ENCODE data around the gene CDH4. TPM values are rescaled to one million over a fixed set of nuclear protein-coding genes. Genes with fewer than 3 reads are reported as not detected.

CDH4 gene
- total and polyA plus RNA-seq, 2 donors (not counting 3 experiments of a cell fraction or from before 2014, with no cell fraction given): 0.17 to 0.51 TPM

GRCh38 chr20:61284752-61285151 lies 32.7 kb downstream of the CDH4 start:
- no peak for DNase-seq (ENCODE audit: low read depth, low spot score)
- intact Hi-C loops (cut with micrococcal nuclease): no loop called here
- no peak overlapping the region for H3K4me2 ChIP-seq (ENCODE audit: insufficient read depth, low read length)
- H3K9me1 ChIP-seq (replicated peaks; ENCODE audit: control insufficient read depth, extremely low read depth, insufficient read depth, low read length): no peaks in the 10 kb centered on the region
- peaks cover 17% of the 10 kb centered on the region for H3K9me3 ChIP-seq (replicated peaks; ENCODE audit: control insufficient read depth, insufficient read depth, low read length)
- FAIRE-seq: no peak
- H3K4me1 ChIP-seq (ENCODE audit: control insufficient read depth, extremely low read depth, insufficient read depth, low read length): no peaks in the 10 kb centered on the region
- no peaks in the 10 kb centered on the region for H3K36me3 ChIP-seq (ENCODE audit: control insufficient read depth in 2 of 2, extremely low read depth in 1 of 2, insufficient read depth in 2 of 2, low read length in 2 of 2)
- no TSS peak for BruUV-seq (replicated peaks)
- no peak overlapping the region for H3K9ac ChIP-seq (replicated peaks; ENCODE audit: extremely low read depth, insufficient read depth, low read length)
- ChIA-PET POLR2A (no interaction called here), CTCF (no interaction called here)
- H3K27me3 ChIP-seq (ENCODE audit: control insufficient read depth in 2 of 2, insufficient read depth in 2 of 2, low read length in 2 of 2): no peaks in the 10 kb centered on the region
- dilution Hi-C loops (cut with MboI; ENCODE audit: extremely low pct_ligation_motif_present, low sequenced_read_pairs): no loop called here
- TF ChIP-seq MAX (IDR thresholded peaks at IDR 0.05; ENCODE audit: insufficient read depth, insufficient read length): no peak
- no peak for TF ChIP-seq JUN (IDR thresholded peaks at IDR 0.05; ENCODE audit: borderline replicate concordance, insufficient read depth, insufficient read length, low read depth)
- no peak for TF ChIP-seq GATA2 (IDR thresholded peaks at IDR 0.05; ENCODE audit: insufficient read depth, insufficient read length, low read depth, low read length)
- no peak for TF ChIP-seq MYC (IDR thresholded peaks at IDR 0.05; ENCODE audit: low read depth, low read length)
- TF ChIP-seq CTCF (IDR thresholded peaks at IDR 0.05; ENCODE audit: extremely low read depth in 1 of 2, insufficient read depth in 1 of 2, low read depth in 1 of 2, low read length in 2 of 2): no peak
- no peak for TF ChIP-seq POLR2AphosphoS5 (IDR thresholded peaks at IDR 0.05; ENCODE audit: insufficient read depth, low read depth, low read length)
- no peak for TF ChIP-seq POLR2A (IDR thresholded peaks at IDR 0.05; ENCODE audit: low read depth, low read length)
- no peak for TF ChIP-seq FOS (IDR thresholded peaks at IDR 0.05; ENCODE audit: borderline replicate concordance, insufficient read depth, low read length)
- TF ChIP-seq EZH2 (IDR thresholded peaks at IDR 0.05; ENCODE audit: borderline replicate concordance, low read depth, low read length, severe bottlenecking): no peak
- H2AFZ ChIP-seq (ENCODE audit: low read depth, low read length): no peak overlapping the region
- no peak overlapping the region for H3K27ac ChIP-seq (ENCODE audit: insufficient read depth, low read depth, low read length)
- H4K20me1 ChIP-seq (replicated peaks; ENCODE audit: control insufficient read depth, extremely low read depth, insufficient read depth, low read length): no peaks in the 10 kb centered on the region
- no peak overlapping the region for H3K4me3 ChIP-seq (replicated peaks in 1 of 3; ENCODE audit: insufficient read depth in 1 of 3, low read depth in 1 of 3, low read length in 3 of 3)
- H3K79me2 ChIP-seq (ENCODE audit: control insufficient read depth, insufficient read depth, low read length): no peaks in the 10 kb centered on the region

All from endothelial cell of umbilical vein (primary cell).